HepG2 (cell line): ENCODE data around the gene SLC22A23. TPM values are rescaled to one million over a fixed set of nuclear protein-coding genes. Genes with fewer than 3 reads are reported as not detected.

ENCODE experiments used
- ATAC-seq: fragments of 200-7000 bp; cut with Tn5 transposase; 3 replicates; pipeline ENCODE4 v1.9.1; 2020; ENCODE audit warnings: mild to moderate bottlenecking, moderate library complexity
- BruUV-seq: library from RNA; stranded (reverse); fragments of 400-500 nt; replicated peaks from 2 replicates; lab custom pipeline; 2021; lab: Mats Ljungman, UMichigan
- CTCF ChIA-PET: fragments of 300-600 bp; formaldehyde crosslinking; extraction: SDS; loops from one replicate; lab custom pipeline; 2021; ENCODE audit warnings: low total read pairs, inconsistent platforms, low intra/inter-chr PET ratio; lab: Yijun Ruan, JAX
- POLR2A ChIA-PET: fragments of 350-600 bp; sonication (Branson Sonifier 250); formaldehyde crosslinking; loops from one replicate; lab custom pipeline; 2020; ENCODE audit warnings: antibody characterized with exemption, inconsistent platforms; lab: Yijun Ruan, JAX
- DNase-seq: peaks from one replicate; pipeline ENCODE4 v3.0.0-alpha.2; 2015; ENCODE audit warnings: low spot score
- FAIRE-seq: peaks from 3 replicates; lab custom pipeline; 2011; peaks lifted over from hg19 to GRCh38; lab: Jason Lieb, UNC
- H2AFZ ChIP-seq: one replicate; pipeline ENCODE4 v1.6.1; 2011; ENCODE audit warnings: low read length, inconsistent platforms
- H3K27ac ChIP-seq: fragments of 300-600 bp; 3 replicates; pipeline ENCODE4 v1.8.0; 2011; ENCODE audit warnings: mixed run types, mild to moderate bottlenecking, mixed read lengths, low read length, inconsistent platforms; ENCODE audit not compliant: insufficient read depth; ENCODE audit errors: extremely low read length
- H3K27me3 ChIP-seq, 2 experiments: fragments of 200-600 bp in 1 of 2; 2 replicates in 1 of 2; 3 replicates in 1 of 2; pipeline versions ENCODE4 v1.6.0 to v1.8.0; 2011; ENCODE audit warnings: low read length in 2 of 2, mild to moderate bottlenecking in 2 of 2, moderate library complexity in 2 of 2, inconsistent platforms in 1 of 2; ENCODE audit not compliant: insufficient read depth in 2 of 2, control insufficient read depth in 1 of 2
- H3K36me3 ChIP-seq, 2 experiments: fragments of 200-600 bp in 1 of 2; replicated peaks in 1 of 2; 2 replicates in 1 of 2; 3 replicates in 1 of 2; pipeline versions ENCODE4 v1.5.1 to v1.8.0; 2011; ENCODE audit warnings: low read length in 2 of 2, inconsistent platforms in 1 of 2; ENCODE audit not compliant: insufficient read depth in 2 of 2, control insufficient read depth in 1 of 2
- H3K4me1 ChIP-seq: 2 replicates; pipeline ENCODE4 v1.5.1; 2012; ENCODE audit warnings: low read length, inconsistent platforms; ENCODE audit not compliant: insufficient read depth
- H3K4me2 ChIP-seq: 2 replicates; pipeline ENCODE4 v1.6.0; 2011; ENCODE audit warnings: low read depth, low read length, inconsistent platforms
- H3K4me3 ChIP-seq, 3 experiments: fragments of 200-600 bp in 1 of 3; sonication (generic), shearing (Covaris generic) in 1 of 3; replicated peaks in 1 of 3; 2 replicates each; pipeline ENCODE4 v1.5.1; 2011 to 2016; ENCODE audit warnings: low read length in 3 of 3, inconsistent platforms in 2 of 3, low read depth in 2 of 3, mild to moderate bottlenecking in 2 of 3, control low read depth in 1 of 3, mixed read lengths in 1 of 3; ENCODE audit not compliant: insufficient read depth in 1 of 3
- H3K79me2 ChIP-seq: one replicate; pipeline ENCODE4 v1.6.1; 2011; ENCODE audit warnings: low read length, inconsistent platforms; ENCODE audit not compliant: insufficient read depth
- H3K9ac ChIP-seq: 2 replicates; pipeline ENCODE4 v1.6.0; 2011; ENCODE audit warnings: mild to moderate bottlenecking, low read depth, low read length, inconsistent platforms; ENCODE audit not compliant: insufficient read depth
- H3K9me3 ChIP-seq: 2 replicates; pipeline ENCODE4 v1.5.1; 2012; ENCODE audit warnings: mild to moderate bottlenecking, low read length
- H4K20me1 ChIP-seq: 2 replicates; pipeline ENCODE4 v1.6.0; 2011; ENCODE audit warnings: inconsistent platforms, mild to moderate bottlenecking, low read length, moderate library complexity; ENCODE audit not compliant: insufficient read depth
- HNF4G ChIP-seq, 2 experiments: sonication (generic) in 1 of 2; formaldehyde crosslinking in 1 of 2; IDR thresholded peaks; 2 replicates each; pipeline versions ENCODE4 v1.4.0 to v1.6.1; 2011 to 2020; ENCODE audit warnings: borderline replicate concordance in 2 of 2, low read depth in 2 of 2, mild to moderate bottlenecking in 2 of 2, low read length in 1 of 2, missing genetic modification reagents in 1 of 2, moderate library complexity in 1 of 2
- IRF2 ChIP-seq: IDR thresholded peaks from 2 replicates; pipeline ENCODE4 v1.6.1; 2018; ENCODE audit warnings: missing genetic modification reagents, missing compliant biosample characterization
- LCORL ChIP-seq, 2 experiments: fragments of 450-650 bp in 1 of 2; sonication (generic) in 1 of 2; formaldehyde crosslinking in 1 of 2; IDR thresholded peaks; 2 replicates each; pipeline versions ENCODE4 v1.5.0 to v1.6.1; 2017 to 2020; ENCODE audit warnings: antibody characterized with exemption in 1 of 2, missing genetic modification reagents in 1 of 2
- ONECUT2 ChIP-seq: sonication (generic); formaldehyde crosslinking; IDR thresholded peaks from 2 replicates; pipeline ENCODE4 v1.4.0; 2020; ENCODE audit warnings: missing genetic modification reagents
- POLR2AphosphoS2 ChIP-seq: IDR thresholded peaks from 2 replicates; pipeline ENCODE4 v1.6.1; 2011; ENCODE audit warnings: low read depth, low read length, improper control_type of control experiment
- PPARG ChIP-seq: conservative IDR thresholded peaks from 2 replicates; pipeline ENCODE4 v1.6.1; 2016; ENCODE audit warnings: missing biosample characterization, missing genetic modification reagents
- REPIN1 ChIP-seq: sonication (generic); formaldehyde crosslinking; IDR thresholded peaks from 2 replicates; pipeline ENCODE4 v1.8.0; 2022; ENCODE audit warnings: missing genetic modification reagents, low read depth, mild to moderate bottlenecking, borderline replicate concordance
- SAP130 ChIP-seq: IDR thresholded peaks from 2 replicates; pipeline ENCODE4 v1.6.1; 2016; ENCODE audit warnings: low read depth
- SATB2 ChIP-seq: sonication (generic); formaldehyde crosslinking; IDR thresholded peaks from 2 replicates; pipeline ENCODE4 v1.5.0; 2020; ENCODE audit warnings: missing genetic modification reagents
- STAG1 ChIP-seq: sonication (generic); formaldehyde crosslinking; IDR thresholded peaks from 2 replicates; pipeline ENCODE4 v1.4.0; 2020; ENCODE audit warnings: missing genetic modification reagents
- ZBTB3 ChIP-seq: sonication (generic); formaldehyde crosslinking; IDR thresholded peaks from 2 replicates; pipeline ENCODE4 v1.4.0; 2020; ENCODE audit warnings: low read depth, mild to moderate bottlenecking, moderate library complexity, missing genetic modification reagents, borderline replicate concordance
- ZNF160 ChIP-seq: sonication (generic); formaldehyde crosslinking; IDR thresholded peaks from 2 replicates; pipeline ENCODE4 v1.8.0; 2022; ENCODE audit warnings: mild to moderate bottlenecking, inconsistent platforms, missing genetic modification reagents
- ZNF264 ChIP-seq: sonication (generic); formaldehyde crosslinking; IDR thresholded peaks from 2 replicates; pipeline ENCODE4 v1.4.0; 2020; ENCODE audit warnings: missing genetic modification reagents
- ZNF720 ChIP-seq: sonication (generic); formaldehyde crosslinking; IDR thresholded peaks from 2 replicates; pipeline ENCODE4 v1.4.0; 2020; ENCODE audit warnings: missing genetic modification reagents
- WGBS: methylation state at CpG from one replicate; pipeline ENCODE4 v1.1.6; 2017; ENCODE audit warnings: low lambda C conversion rate; 5-methylcytosine and 5-hydroxymethylcytosine counted together
- in situ Hi-C: cut with HindIII; loops from 2 replicates; pipeline ENCODE4 v1.10.0; 2017; ENCODE audit warnings: low pct_unique_long_range_greater_than_20kb; ENCODE audit not compliant: extremely low pct_ligation_motif_present
- intact Hi-C: fragments of 100-400 bp; cut with micrococcal nuclease; formaldehyde crosslinking; loops from one replicate; pipeline ENCODE4 v1.10.0; 2022; ENCODE audit not compliant: unreplicated experiment
- polyA plus RNA-seq, 8 experiments: library from polyadenylated mRNA; depleted of rRNA in 3 of 8; stranded (reverse) in 7 of 8; unstranded in 1 of 8; fragments of >200 nt; fragmentation: Illumina TruSeq in 4 of 8; extraction: Trizol in 4 of 8; gene quantifications; 2 replicates each; pipeline versions ENCODE4 v1.2.1 to v1.2.3, GENCODE V29; 2011 to 2016; ENCODE audit warnings: low read depth in 4 of 8, missing spikeins in 1 of 8, mixed read lengths in 1 of 8; ENCODE audit not compliant: insufficient read depth in 1 of 8
- total RNA-seq, 5 experiments: library from RNA; depleted of rRNA; stranded (reverse); fragments of >200 nt; fragmentation: Illumina TruSeq; extraction: Trizol; gene quantifications; 2 replicates each; pipeline ENCODE4 v1.2.3, GENCODE V29; 2016; ENCODE audit warnings: low read depth in 1 of 5
- TF ChIP-seq, protein P1 (sequence below): sonication (generic); formaldehyde crosslinking; IDR thresholded peaks from 2 replicates; pipeline ENCODE4 v1.8.0; 2022; ENCODE audit warnings: mild to moderate bottlenecking, missing genetic modification reagents
- TF ChIP-seq, protein P2 (sequence below): sonication (generic); formaldehyde crosslinking; IDR thresholded peaks from 2 replicates; pipeline ENCODE4 v1.4.0; 2020; ENCODE audit warnings: mild to moderate bottlenecking, missing genetic modification reagents, borderline replicate concordance
- TF ChIP-seq, protein P3 (sequence below): sonication (generic); formaldehyde crosslinking; conservative IDR thresholded peaks from 2 replicates; pipeline ENCODE4 v1.4.0; 2020; ENCODE audit warnings: missing genetic modification reagents

SLC22A23 gene
- total and polyA plus RNA-seq, 2 of the 13 experiments (the other 11 are each of a cell fraction or from before 2014, with no cell fraction given): 11.8 to 17.5 TPM

DNA sequence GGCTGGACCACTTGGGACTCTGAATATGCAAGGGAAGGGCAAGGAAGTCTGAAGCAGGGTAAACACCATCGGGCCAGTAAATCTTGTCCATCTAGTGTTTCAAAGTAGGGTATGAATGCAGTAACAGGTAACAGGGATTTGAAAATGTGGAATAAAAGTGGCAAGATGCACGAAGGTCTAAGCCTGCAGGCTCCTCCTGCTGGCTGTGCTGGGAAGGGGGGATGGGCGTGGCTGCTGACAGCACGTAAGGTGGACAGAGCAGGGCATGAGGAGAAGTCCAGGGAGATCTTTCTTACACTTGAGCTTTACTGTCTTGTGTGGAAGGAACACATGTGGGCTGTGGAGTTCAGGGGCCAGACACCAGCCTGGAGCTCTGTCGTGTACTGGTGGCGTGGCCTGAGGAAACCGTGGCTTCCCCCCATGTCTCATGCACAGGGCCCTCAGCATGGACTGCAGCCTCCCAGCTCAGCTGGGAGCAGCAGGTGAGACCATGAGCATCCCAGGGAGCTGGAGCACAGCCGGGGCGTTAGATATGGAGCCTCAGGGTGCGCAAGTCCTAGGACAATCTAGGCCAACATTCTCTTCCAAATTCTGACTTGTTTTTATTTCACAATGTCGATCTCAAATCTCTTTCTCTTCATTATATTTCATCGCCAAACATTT, 84.5 kb downstream of the SLC22A23 start (continued):
- TF ChIP-seq, protein P1, sequence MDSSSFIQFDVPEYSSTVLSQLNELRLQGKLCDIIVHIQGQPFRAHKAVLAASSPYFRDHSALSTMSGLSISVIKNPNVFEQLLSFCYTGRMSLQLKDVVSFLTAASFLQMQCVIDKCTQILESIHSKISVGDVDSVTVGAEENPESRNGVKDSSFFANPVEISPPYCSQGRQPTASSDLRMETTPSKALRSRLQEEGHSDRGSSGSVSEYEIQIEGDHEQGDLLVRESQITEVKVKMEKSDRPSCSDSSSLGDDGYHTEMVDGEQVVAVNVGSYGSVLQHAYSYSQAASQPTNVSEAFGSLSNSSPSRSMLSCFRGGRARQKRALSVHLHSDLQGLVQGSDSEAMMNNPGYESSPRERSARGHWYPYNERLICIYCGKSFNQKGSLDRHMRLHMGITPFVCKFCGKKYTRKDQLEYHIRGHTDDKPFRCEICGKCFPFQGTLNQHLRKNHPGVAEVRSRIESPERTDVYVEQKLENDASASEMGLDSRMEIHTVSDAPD: peak; percentile 43; the same call in 1 of the 2 replicates
- TF ChIP-seq POLR2AphosphoS2 (no peak), SAP130 (CRISPR knock-in tag) (0 out of 2 replicates have a peak, but pooled peaks have one; percentile 9), LCORL (IDR thresholded peaks at IDR 0.05) (no peak), LCORL (CRISPR knock-in tag; IDR thresholded peaks at IDR 0.05) (no peak), ZNF160 (CRISPR knock-in tag) (no peak), ZNF264 (no peak), IRF2 (CRISPR knock-in tag) (no peak), REPIN1 (CRISPR knock-in tag) (no peak), STAG1 (CRISPR knock-in tag) (peak; percentile 40), HNF4G (IDR thresholded peaks at IDR 0.05; ENCODE audit: borderline replicate concordance, low read depth, low read length) (no peak), HNF4G (CRISPR knock-in tag; IDR thresholded peaks at IDR 0.05; ENCODE audit: borderline replicate concordance, low read depth) (no peak)

GRCh38 chr6:3371222-3371949, 85.5 kb downstream of the SLC22A23 start:
- no peak for DNase-seq
- no peak overlapping the region for H3K4me3 ChIP-seq
- FAIRE-seq: no peak
- intact Hi-C loops (no loop called here), in situ Hi-C loops (no loop called here)
- H3K79me2 ChIP-seq: peaks cover 72% of the 10 kb centered on the region
- peak overlapping the region; percentile 29 for H3K4me2 ChIP-seq
- no peaks in the 10 kb centered on the region for H4K20me1 ChIP-seq
- WGBS: 96% methylated on average over 5 of the region's 5 CpGs
- BruUV-seq: no TSS peak
- no peak for ATAC-seq
- no peak overlapping the region for H2AFZ ChIP-seq
- CTCF ChIA-PET: no interaction called here
- H3K9ac ChIP-seq: peak overlapping the region; percentile 60
- peaks cover 100% of the 10 kb centered on the region for H3K4me1 ChIP-seq
- H3K36me3 ChIP-seq: peaks cover 0 to 3% of the 10 kb centered on the region in 2 experiments; a peak in 3 of 5 replicates
- H3K9me3 ChIP-seq: no peaks in the 10 kb centered on the region
- no peaks in the 10 kb centered on the region for H3K27me3 ChIP-seq
- POLR2A ChIA-PET: interaction anchor here (1.0 to 5.0 kb wide), 9 partner anchors 10 to 39 kb away, joined by 4 to 86 read pairs (median 11); no protein-coding TSS in a partner anchor
- peak overlapping the region; percentile 85 for H3K27ac ChIP-seq
- TF ChIP-seq, protein P2, sequence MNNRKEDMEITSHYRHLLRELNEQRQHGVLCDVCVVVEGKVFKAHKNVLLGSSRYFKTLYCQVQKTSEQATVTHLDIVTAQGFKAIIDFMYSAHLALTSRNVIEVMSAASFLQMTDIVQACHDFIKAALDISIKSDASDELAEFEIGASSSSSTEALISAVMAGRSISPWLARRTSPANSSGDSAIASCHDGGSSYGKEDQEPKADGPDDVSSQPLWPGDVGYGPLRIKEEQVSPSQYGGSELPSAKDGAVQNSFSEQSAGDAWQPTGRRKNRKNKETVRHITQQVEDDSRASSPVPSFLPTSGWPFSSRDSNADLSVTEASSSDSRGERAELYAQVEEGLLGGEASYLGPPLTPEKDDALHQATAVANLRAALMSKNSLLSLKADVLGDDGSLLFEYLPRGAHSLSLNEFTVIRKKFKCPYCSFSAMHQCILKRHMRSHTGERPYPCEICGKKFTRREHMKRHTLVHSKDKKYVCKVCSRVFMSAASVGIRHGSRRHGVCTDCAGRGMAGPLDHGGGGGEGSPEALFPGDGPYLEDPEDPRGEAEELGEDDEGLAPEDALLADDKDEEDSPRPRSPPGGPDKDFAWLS (CRISPR knock-in tag): no peak
- TF ChIP-seq PPARG (CRISPR knock-in tag): 0 out of 2 replicates have a peak, but pooled peaks have one; percentile 6
- no peak for TF ChIP-seq ZBTB3 (CRISPR knock-in tag)
- TF ChIP-seq ONECUT2 (CRISPR knock-in tag): no peak
- no peak for TF ChIP-seq ZNF720 (CRISPR knock-in tag)
- TF ChIP-seq, protein P3, sequence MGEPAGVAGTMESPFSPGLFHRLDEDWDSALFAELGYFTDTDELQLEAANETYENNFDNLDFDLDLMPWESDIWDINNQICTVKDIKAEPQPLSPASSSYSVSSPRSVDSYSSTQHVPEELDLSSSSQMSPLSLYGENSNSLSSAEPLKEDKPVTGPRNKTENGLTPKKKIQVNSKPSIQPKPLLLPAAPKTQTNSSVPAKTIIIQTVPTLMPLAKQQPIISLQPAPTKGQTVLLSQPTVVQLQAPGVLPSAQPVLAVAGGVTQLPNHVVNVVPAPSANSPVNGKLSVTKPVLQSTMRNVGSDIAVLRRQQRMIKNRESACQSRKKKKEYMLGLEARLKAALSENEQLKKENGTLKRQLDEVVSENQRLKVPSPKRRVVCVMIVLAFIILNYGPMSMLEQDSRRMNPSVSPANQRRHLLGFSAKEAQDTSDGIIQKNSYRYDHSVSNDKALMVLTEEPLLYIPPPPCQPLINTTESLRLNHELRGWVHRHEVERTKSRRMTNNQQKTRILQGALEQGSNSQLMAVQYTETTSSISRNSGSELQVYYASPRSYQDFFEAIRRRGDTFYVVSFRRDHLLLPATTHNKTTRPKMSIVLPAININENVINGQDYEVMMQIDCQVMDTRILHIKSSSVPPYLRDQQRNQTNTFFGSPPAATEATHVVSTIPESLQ (CRISPR knock-in tag): no peak
- TF ChIP-seq SATB2: no peak
